ENCODE measurements around the gene GRIK1. TPM values are rescaled to one million over a fixed set of nuclear protein-coding genes. Genes with fewer than 3 reads are reported as not detected.

GRIK1 gene
- total RNA-seq, 1 experiment from 2014 or later = 0.09 TPM

- TF ChIP-seq ZNF532 (CRISPR knock-in tag; IDR thresholded peaks at IDR 0.05; ENCODE audit: borderline replicate concordance) (no peak), ARID4B (CRISPR knock-in tag; IDR thresholded peaks at IDR 0.05; ENCODE audit: borderline replicate concordance) (no peak), ATF2 (CRISPR knock-in tag; IDR thresholded peaks at IDR 0.05; ENCODE audit: borderline replicate concordance, low read depth) (no peak), NFE2L1 (CRISPR knock-in tag; IDR thresholded peaks at IDR 0.05) (no peak)
These were observed 425.0 kb downstream of the GRIK1 start (continued) for GRCh38 chr21:29514652-29515247.

GRCh38 chr21:29513535-29513934 lies 426.3 kb downstream of the GRIK1 start:
- ChIA-PET POLR2A (no interaction called here), CTCF (interaction anchor here (1.0 kb wide), 1 partner anchor 11 kb away, joined by 3 read pairs; no protein-coding TSS in a partner anchor)
- Mint-ChIP-seq H3K27ac (no peak overlapping the region), H3K27me3 (ENCODE audit: low read depth) (no peaks in the 10 kb centered on the region), H3K36me3 (peaks cover 18% of the 10 kb centered on the region), H3K4me1 (peaks cover 9% of the 10 kb centered on the region; the same call in 1 of the 2 replicates), H3K9me3 (peaks cover 34% of the 10 kb centered on the region), H3K4me3 (no peak overlapping the region)
- no peak for DNase-seq (ENCODE audit: low spot score)
- no peak for ATAC-seq
- TF ChIP-seq PRDM15 (CRISPR knock-in tag; IDR thresholded peaks at IDR 0.05) (no peak), ZNF532 (CRISPR knock-in tag; IDR thresholded peaks at IDR 0.05; ENCODE audit: borderline replicate concordance) (no peak), CREB1 (CRISPR knock-in tag; IDR thresholded peaks at IDR 0.05) (no peak), ZNF263 (CRISPR knock-in tag; IDR thresholded peaks at IDR 0.05; ENCODE audit: low read depth) (no peak), NFATC4 (CRISPR knock-in tag; IDR thresholded peaks at IDR 0.05) (no peak), ZBTB43 (CRISPR knock-in tag; IDR thresholded peaks at IDR 0.05) (no peak), ATF2 (CRISPR knock-in tag; IDR thresholded peaks at IDR 0.05; ENCODE audit: borderline replicate concordance, low read depth) (no peak), TEAD4 (CRISPR knock-in tag; IDR thresholded peaks at IDR 0.05) (no peak)
